GM18520 (cell line): ENCODE results near the gene EHD1.

Experiments used
- ATAC-seq: cut with Tn5 transposase; IDR thresholded peaks from one replicate; pipeline ENCODE4 v1.9.1; 2021; ENCODE audit not compliant: unreplicated experiment

EHD1 gene

GRCh38 chr11:64845129-64845775 lies 33.2 kb downstream of the EHD1 start:
- no peak for ATAC-seq

GRCh38 chr11:64844330-64845128 lies 33.9 kb downstream of the EHD1 start, which contains the start of gene CDC42BPG:
TSS of gene CDC42BPG (minus strand) at chr11:64844653. CDS start at chr11:64844569, 84 bp downstream.
- ATAC-seq = no peak

GRCh38 chr11:64843686-64844329 lies 34.6 kb downstream of the EHD1 start:
- no peak for ATAC-seq

GRCh38 chr11:64842851-64843685 lies 35.4 kb downstream of the EHD1 start:
- ATAC-seq = no peak

GRCh38 chr11:64842366-64842759 lies 36.1 kb downstream of the EHD1 start:
- ATAC-seq = no peak

GRCh38 chr11:64841592-64842365 lies 36.6 kb downstream of the EHD1 start:
- ATAC-seq = no peak

GRCh38 chr11:64839887-64840782 lies 38.3 kb downstream of the EHD1 start:
- ATAC-seq = no peak

GRCh38 chr11:64839335-64839734 lies 39.1 kb downstream of the EHD1 start:
- ATAC-seq = no peak

- ATAC-seq = no peak
Observed at GRCh38 chr11:64838600-64839334, 39.7 kb downstream of the EHD1 start.

- ATAC-seq = no peak
Observed at GRCh38 chr11:64837887-64838351, 40.5 kb downstream of the EHD1 start.

- no peak for ATAC-seq
Observed at GRCh38 chr11:64836448-64837072, 41.9 kb downstream of the EHD1 start.

GRCh38 chr11:64835616-64836447 lies 42.6 kb downstream of the EHD1 start:
- no peak for ATAC-seq

- no peak for ATAC-seq
Observed at GRCh38 chr11:64834723-64835615, 43.5 kb downstream of the EHD1 start.

- no peak for ATAC-seq
Observed at GRCh38 chr11:64834031-64834722, 44.2 kb downstream of the EHD1 start.

- no peak for ATAC-seq
Observed at GRCh38 chr11:64833509-64833908, 44.9 kb downstream of the EHD1 start.

GRCh38 chr11:64833198-64833502 lies 45.3 kb downstream of the EHD1 start:
- no peak for ATAC-seq
